Right lobe of liver (tissue), 6 donors: Measurements from ENCODE around the gene LENG9. TPM values are rescaled to one million over a fixed set of nuclear protein-coding genes. Genes with fewer than 3 reads are reported as not detected.

ENCODE experiments used
- ATAC-seq, 4 donors: fragments of 200-7000 bp; cut with Tn5 transposase; one replicate each; pipeline ENCODE4 v1.9.1; 2020; ENCODE audit warnings: mild to moderate bottlenecking in 4 of 4, moderate library complexity in 4 of 4
- DNase-seq, 3 donors: peaks; one replicate each; pipeline ENCODE4 v3.0.0-alpha.2; 2020
- H3K27ac ChIP-seq, 3 donors: fragments of 200-600 bp; one replicate each; pipeline ENCODE4 v1.8.0; 2022
- H3K27me3 ChIP-seq, 2 donors: fragments of 200-600 bp; one replicate each; pipeline ENCODE4 v1.8.0; 2022
- H3K36me3 ChIP-seq, 4 donors: fragments of 200-600 bp; sonication (generic) in 1 of 4; one replicate each; pipeline versions ENCODE4 v1.5.1 to v1.8.0; 2017 to 2022; ENCODE audit warnings: control low read depth in 1 of 4
- H3K4me1 ChIP-seq, 4 donors: fragments of 200-600 bp; sonication (generic) in 1 of 4; one replicate each; pipeline versions ENCODE4 v1.5.1 to v1.8.0; 2017 to 2022; ENCODE audit warnings: control low read depth in 1 of 4
- H3K4me3 ChIP-seq, 3 donors: fragments of 200-600 bp; one replicate each; pipeline ENCODE4 v1.8.0; 2022
- H3K9me3 ChIP-seq, 4 donors: fragments of 200-600 bp; sonication (generic) in 1 of 4; one replicate each; pipeline versions ENCODE4 v1.5.1 to v1.8.0; 2017 to 2022; ENCODE audit warnings: control low read depth in 1 of 4
- POLR2A ChIP-seq: fragments of 450-650 bp; IDR thresholded peaks from one replicate; pipeline ENCODE4 v1.6.1; 2017; ENCODE audit warnings: antibody characterized with exemption, mild to moderate bottlenecking
- WGBS: methylation state at CpG from one replicate; pipeline ENCODE4 v1.1.6; 2018; ENCODE audit warnings: low coverage, low lambda C conversion rate; ENCODE audit not compliant: insufficient coverage; ENCODE audit errors: missing lambda C conversion rate; 5-methylcytosine and 5-hydroxymethylcytosine counted together
- intact Hi-C, 2 donors: fragments of 100-400 bp; cut with DNase I; formaldehyde crosslinking; loops; one replicate each; pipeline versions ENCODE4 v1.11.2 to v1.14.1; 2022
- total RNA-seq, 6 experiments: library from RNA; depleted of rRNA in 2 of 6; stranded (reverse); fragments of >200 nt in 2 of 6; fragmentation: NEBNext Ultra II Directional in 3 of 6; extraction: Animal tissue kit (Norgen Biotek cat#: 25700) in 3 of 6; gene quantifications; one replicate each; pipeline versions ENCODE4 v1.1.0 to v1.2.4, GENCODE V29; 2016 to 2023
- TF ChIP-seq, protein P1 (sequence below), 4 donors: fragments of 200-600 bp in 3 of 4; fragments of 450-650 bp in 1 of 4; IDR thresholded peaks; one replicate each; pipeline versions ENCODE4 v1.5.1 to v1.8.0; 2016 to 2022; ENCODE audit warnings: antibody characterized with exemption in 4 of 4, mild to moderate bottlenecking in 2 of 4
- donor health status: DM: no; HTN: yes; CAD: no.
- donor health status: DM: no; HTN: no; CAD: no.
- donor health status: DM: no; HTN: no; CAD: no.
- donor health status: DM: no; HTN: yes; CAD: no.
- donor health status: DM: no; HTN: yes; CAD: no.

The LENG9 gene
- total RNA-seq, 6 experiments from 2014 or later: 1.5 to 5.7 (median 3.3) TPM

DNA sequence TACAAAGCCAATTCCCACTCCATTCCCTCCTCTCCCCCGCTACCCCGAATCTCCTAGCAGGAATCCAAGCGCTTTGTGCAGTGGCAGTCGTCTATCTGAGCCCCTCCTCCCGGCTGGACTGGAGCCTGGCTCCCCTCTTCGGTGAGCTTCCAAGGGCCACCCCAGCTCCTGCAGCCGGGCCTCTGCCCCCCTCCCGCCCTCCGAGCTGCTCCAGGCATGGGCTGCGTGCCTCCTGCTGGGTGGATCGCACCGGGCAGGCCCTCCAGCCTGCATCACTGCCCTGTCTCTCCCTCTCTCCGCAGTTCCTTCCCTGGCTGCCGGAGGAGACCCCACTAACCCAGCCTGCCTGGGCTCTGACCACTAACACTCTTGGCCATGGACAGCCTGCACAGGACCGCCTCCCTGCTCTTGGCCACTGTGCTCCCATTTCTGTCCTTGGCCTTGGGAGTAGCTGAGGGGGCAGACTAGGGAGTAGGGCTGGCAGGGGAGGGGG lies 27.5 kb downstream of the LENG9 start:
- ATAC-seq: no peak
- intact Hi-C loops: no loop called here
- Histone ChIP-seq H3K27me3 (no peaks in the 10 kb centered on the region), H3K4me1 (peaks cover 0 to 4% (median 0%) of the 10 kb centered on the region in 4 donors), H3K9me3 (no peaks in the 10 kb centered on the region), H3K27ac (no peak overlapping the region), H3K4me3 (no peak overlapping the region), H3K36me3 (peaks cover 0 to 3% (median 0%) of the 10 kb centered on the region in 4 donors)
- WGBS: 0% methylated on average over 1 of the region's 15 CpGs
- no peak for TF ChIP-seq POLR2A
- TF ChIP-seq, protein P1, sequence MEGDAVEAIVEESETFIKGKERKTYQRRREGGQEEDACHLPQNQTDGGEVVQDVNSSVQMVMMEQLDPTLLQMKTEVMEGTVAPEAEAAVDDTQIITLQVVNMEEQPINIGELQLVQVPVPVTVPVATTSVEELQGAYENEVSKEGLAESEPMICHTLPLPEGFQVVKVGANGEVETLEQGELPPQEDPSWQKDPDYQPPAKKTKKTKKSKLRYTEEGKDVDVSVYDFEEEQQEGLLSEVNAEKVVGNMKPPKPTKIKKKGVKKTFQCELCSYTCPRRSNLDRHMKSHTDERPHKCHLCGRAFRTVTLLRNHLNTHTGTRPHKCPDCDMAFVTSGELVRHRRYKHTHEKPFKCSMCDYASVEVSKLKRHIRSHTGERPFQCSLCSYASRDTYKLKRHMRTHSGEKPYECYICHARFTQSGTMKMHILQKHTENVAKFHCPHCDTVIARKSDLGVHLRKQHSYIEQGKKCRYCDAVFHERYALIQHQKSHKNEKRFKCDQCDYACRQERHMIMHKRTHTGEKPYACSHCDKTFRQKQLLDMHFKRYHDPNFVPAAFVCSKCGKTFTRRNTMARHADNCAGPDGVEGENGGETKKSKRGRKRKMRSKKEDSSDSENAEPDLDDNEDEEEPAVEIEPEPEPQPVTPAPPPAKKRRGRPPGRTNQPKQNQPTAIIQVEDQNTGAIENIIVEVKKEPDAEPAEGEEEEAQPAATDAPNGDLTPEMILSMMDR (IDR thresholded peaks at IDR 0.05): no peak
- DNase-seq: peak in 1 of 3 donors; percentile 39

DNA sequence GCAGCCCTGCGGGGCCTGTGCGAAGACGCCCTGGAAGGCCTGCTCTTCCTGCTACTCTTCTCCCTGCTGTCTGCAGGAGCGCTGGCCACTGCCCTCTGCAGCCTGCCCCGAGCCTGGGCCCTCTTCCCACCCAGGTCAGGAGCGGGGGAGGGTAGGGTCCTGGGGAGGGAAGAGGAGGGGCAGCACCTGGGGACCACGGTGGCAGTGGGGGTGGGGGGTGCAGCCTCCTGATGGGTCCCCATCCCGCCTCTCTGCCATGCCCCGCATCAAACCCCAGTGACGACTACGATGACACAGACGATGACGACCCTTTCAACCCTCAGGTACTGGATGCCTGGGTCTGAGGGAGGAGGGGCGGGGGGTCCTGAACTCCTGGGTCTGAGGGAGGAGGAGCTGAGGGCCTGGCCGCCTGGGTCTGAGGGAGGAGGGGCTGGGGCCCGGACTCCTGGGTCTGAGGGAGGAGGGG lies 28.0 kb downstream of the LENG9 start:
- WGBS: 26% methylated on average over 2 of the region's 16 CpGs
- DNase-seq: no peak
- peak in 1 of 4 donors; percentile 5 for ATAC-seq
- H3K4me3 ChIP-seq: no peak overlapping the region
- H3K4me1 ChIP-seq: peaks cover 0 to 9% (median 0%) of the 10 kb centered on the region in 4 donors
- no peaks in the 10 kb centered on the region for H3K9me3 ChIP-seq
- no peak overlapping the region for H3K27ac ChIP-seq
- peaks cover 0 to 3% (median 0%) of the 10 kb centered on the region in 4 donors for H3K36me3 ChIP-seq
- H3K27me3 ChIP-seq: no peaks in the 10 kb centered on the region
- TF ChIP-seq, protein P1 (IDR thresholded peaks at IDR 0.05): no peak
- TF ChIP-seq POLR2A: no peak
- intact Hi-C loops: no loop called here

DNA sequence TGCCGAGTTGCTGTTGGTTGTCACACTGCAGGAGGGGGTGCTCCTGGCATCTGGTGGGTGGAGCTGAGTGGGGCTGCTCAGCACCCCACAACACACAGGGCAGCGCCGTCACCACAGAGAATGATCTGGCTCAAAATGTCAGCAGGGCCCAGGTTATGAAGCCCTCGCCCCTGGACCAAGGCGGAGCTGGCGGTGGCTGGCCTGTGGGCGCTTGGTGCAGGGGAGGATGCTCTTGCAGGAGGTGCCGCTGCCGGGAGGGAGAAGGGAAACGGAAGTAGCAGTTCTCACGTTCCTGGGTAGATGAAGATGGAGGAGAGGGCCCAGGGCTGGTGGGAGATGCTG lies 28.7 kb downstream of the LENG9 start:
- H3K27ac ChIP-seq: no peak overlapping the region
- peaks cover 0 to 10% (median 0%) of the 10 kb centered on the region in 4 donors for H3K4me1 ChIP-seq
- no peak overlapping the region for H3K4me3 ChIP-seq
- no peak for DNase-seq
- WGBS: 23% methylated on average over 8 of the region's 11 CpGs
- H3K36me3 ChIP-seq: no peaks in the 10 kb centered on the region
- no peaks in the 10 kb centered on the region for H3K9me3 ChIP-seq
- ATAC-seq: no peak
- intact Hi-C loops: no loop called here
- TF ChIP-seq, protein P1 (IDR thresholded peaks at IDR 0.05): no peak
- no peak for TF ChIP-seq POLR2A
- no peaks in the 10 kb centered on the region for H3K27me3 ChIP-seq

DNA sequence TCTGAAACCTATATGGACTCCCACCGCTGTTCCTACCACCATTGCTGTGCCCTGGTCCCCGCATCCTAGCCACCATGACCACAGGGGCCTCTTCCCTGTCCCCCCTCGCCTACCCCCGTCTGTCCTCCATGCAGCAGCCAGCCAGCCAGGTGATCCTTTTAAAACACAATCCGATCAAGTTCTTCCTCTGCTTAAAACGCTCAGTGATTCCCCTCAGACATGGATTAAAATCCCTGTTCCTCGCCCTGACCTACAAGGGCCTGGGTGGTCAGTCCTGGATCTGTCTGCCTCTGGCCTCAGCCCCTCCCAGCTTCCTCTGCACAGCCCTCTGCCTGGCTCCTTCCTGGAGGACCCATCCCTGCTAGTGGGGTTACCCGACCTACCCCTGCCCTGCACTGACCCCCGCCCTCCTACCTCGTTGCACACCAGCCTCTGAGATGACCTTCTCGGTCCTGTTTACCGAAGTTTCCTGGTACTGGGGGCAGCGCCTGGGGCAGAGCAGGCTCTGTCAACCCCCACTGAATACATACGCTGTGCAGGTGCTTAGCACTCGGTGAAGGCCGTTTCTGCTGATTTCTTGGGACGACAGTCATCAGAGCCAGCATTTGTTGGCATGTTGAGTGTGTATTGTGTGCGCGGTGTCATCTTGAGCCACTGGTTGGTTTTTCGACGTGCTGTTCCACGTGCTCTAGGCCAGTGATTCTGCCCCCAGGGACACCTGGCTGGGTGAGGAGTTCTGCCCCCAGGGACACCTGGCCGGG lies 29.3 kb downstream of the LENG9 start:
- Histone ChIP-seq H3K9me3 (no peaks in the 10 kb centered on the region), H3K27ac (no peak overlapping the region), H3K4me3 (no peak overlapping the region), H3K4me1 (peaks cover 0 to 10% (median 0%) of the 10 kb centered on the region in 4 donors), H3K27me3 (no peaks in the 10 kb centered on the region), H3K36me3 (no peaks in the 10 kb centered on the region)
- ATAC-seq: peak in 1 of 4 donors; percentile 5
- WGBS: 29% methylated on average over 16 of the region's 23 CpGs
- TF ChIP-seq, protein P1 (IDR thresholded peaks at IDR 0.05): no peak
- TF ChIP-seq POLR2A: no peak
- intact Hi-C loops: no loop called here
- DNase-seq: peak in 1 of 3 donors; percentile 46
